MM.1S (cell line): ENCODE results near the gene RASSF4.
A peak's percentile ranks its signal among the peaks of the same experiment; 100 is the strongest.

Experiments
- DNase-seq: peaks from one replicate; pipeline ENCODE4 v3.0.0-alpha.2; 2015
- H2AFZ ChIP-seq: fragments of 300-600 bp; sonication (generic); 2 replicates; pipeline ENCODE4 v1.6.0; 2016; ENCODE audit warnings: antibody characterized with exemption, low read length
- H3F3A ChIP-seq: fragments of 300-600 bp; sonication (generic); 2 replicates; pipeline ENCODE4 v1.6.1; 2016; ENCODE audit warnings: mild to moderate bottlenecking, antibody characterized with exemption, low read length, moderate library complexity, mixed read lengths; ENCODE audit not compliant: insufficient read depth
- H3K27ac ChIP-seq: fragments of 300-600 bp; sonication (generic); 2 replicates; pipeline ENCODE4 v1.5.1; 2016; ENCODE audit warnings: mild to moderate bottlenecking, low read length
- H3K27me3 ChIP-seq: fragments of 300-600 bp; sonication (generic); replicated peaks from 2 replicates; pipeline ENCODE4 v1.6.0; 2016; ENCODE audit warnings: low read length; ENCODE audit not compliant: insufficient read depth
- H3K36me3 ChIP-seq: fragments of 300-600 bp; sonication (generic); replicated peaks from 2 replicates; pipeline ENCODE4 v1.6.1; 2016; ENCODE audit warnings: mild to moderate bottlenecking, low read length, mixed read lengths; ENCODE audit not compliant: insufficient read depth
- H3K4me1 ChIP-seq: fragments of 300-600 bp; sonication (generic); 2 replicates; pipeline ENCODE4 v1.6.1; 2016; ENCODE audit warnings: low read length, mixed read lengths
- H3K4me2 ChIP-seq: fragments of 300-600 bp; sonication (generic); 2 replicates; pipeline ENCODE4 v1.6.0; 2016; ENCODE audit warnings: low read depth, low read length
- H3K4me3 ChIP-seq: fragments of 300-600 bp; sonication (generic); 2 replicates; pipeline ENCODE4 v1.5.1; 2016; ENCODE audit warnings: low read length, mixed read lengths
- H3K79me2 ChIP-seq: fragments of 300-600 bp; sonication (generic); 2 replicates; pipeline ENCODE4 v1.6.1; 2016; ENCODE audit warnings: mixed run types, low read length, mixed read lengths
- H3K9ac ChIP-seq: fragments of 300-600 bp; sonication (generic); 2 replicates; pipeline ENCODE4 v1.6.1; 2016; ENCODE audit warnings: low read length, mixed read lengths
- H3K9me2 ChIP-seq: fragments of 300-600 bp; sonication (generic); replicated peaks from 2 replicates; pipeline ENCODE4 v1.6.1; 2016; ENCODE audit warnings: mild to moderate bottlenecking, low read length, mixed read lengths; ENCODE audit not compliant: insufficient read depth
- H3K9me3 ChIP-seq: fragments of 300-600 bp; sonication (generic); replicated peaks from 2 replicates; pipeline ENCODE4 v1.6.1; 2016; ENCODE audit warnings: mild to moderate bottlenecking, low read length, mixed read lengths; ENCODE audit not compliant: insufficient read depth
- H4K20me1 ChIP-seq: fragments of 300-600 bp; sonication (generic); 2 replicates; pipeline ENCODE4 v1.6.1; 2016; ENCODE audit warnings: mild to moderate bottlenecking, low read length, moderate library complexity, mixed read lengths; ENCODE audit not compliant: insufficient read depth
- CTCF ChIP-seq: fragments of 300-600 bp; sonication (generic); IDR thresholded peaks from 2 replicates; pipeline ENCODE4 v1.5.1; 2016; ENCODE audit warnings: antibody characterized with exemption, low read length, mixed read lengths
- EZH2 ChIP-seq: fragments of 300-600 bp; sonication (generic); optimal IDR thresholded peaks from 2 replicates; pipeline ENCODE3; 2017; ENCODE audit warnings: low read depth, mild to moderate bottlenecking, antibody characterized with exemption, low read length, mixed read lengths
- EZH2phosphoT487 ChIP-seq: fragments of 300-600 bp; sonication (generic); IDR thresholded peaks from 2 replicates; pipeline ENCODE4 v1.6.1; 2018; ENCODE audit warnings: antibody characterized with exemption, low read length

The RASSF4 gene

GRCh38 chr10:44972874-44973306 is 13.3 kb downstream of the RASSF4 start:
- TF ChIP-seq EZH2 (no peak), CTCF (no peak), EZH2phosphoT487 (no peak)
- H3K4me2 ChIP-seq = peak overlapping the region; percentile 16; the same call in 1 of the 2 replicates
- H3K9ac ChIP-seq = no peak overlapping the region
- H4K20me1 ChIP-seq = no peaks in the 10 kb centered on the region
- H3K27me3 ChIP-seq = no peaks in the 10 kb centered on the region
- H3K79me2 ChIP-seq = peaks cover 63% of the 10 kb centered on the region
- no peak for DNase-seq
- H3F3A ChIP-seq = peaks cover 32% of the 10 kb centered on the region
- H3K4me1 ChIP-seq = peaks cover 57% of the 10 kb centered on the region
- H3K9me2 ChIP-seq = no peaks in the 10 kb centered on the region
- H2AFZ ChIP-seq = no peak overlapping the region
- no peaks in the 10 kb centered on the region for H3K9me3 ChIP-seq
- H3K27ac ChIP-seq = peak overlapping the region; percentile 38; the same call in 1 of the 2 replicates
- peaks cover 14% of the 10 kb centered on the region for H3K36me3 ChIP-seq
- no peak overlapping the region for H3K4me3 ChIP-seq

GRCh38 chr10:44973323-44974081 is 13.9 kb downstream of the RASSF4 start:
- Histone ChIP-seq H3K4me3 (no peak overlapping the region), H3K9ac (peak overlapping the region; percentile 0; the same call in 1 of the 2 replicates), H3K27me3 (no peaks in the 10 kb centered on the region), H3K9me3 (no peaks in the 10 kb centered on the region), H3K36me3 (peaks cover 14% of the 10 kb centered on the region), H3K9me2 (no peaks in the 10 kb centered on the region), H3F3A (peaks cover 32% of the 10 kb centered on the region), H2AFZ (no peak overlapping the region), H3K79me2 (peaks cover 63% of the 10 kb centered on the region), H3K4me1 (peaks cover 58% of the 10 kb centered on the region), H4K20me1 (no peaks in the 10 kb centered on the region), H3K27ac (peak overlapping the region; percentile 38; the same call in 1 of the 2 replicates), H3K4me2 (peak overlapping the region; percentile 16; the same call in 1 of the 2 replicates)
- DNase-seq = no peak
- TF ChIP-seq CTCF = no peak
- no peak for TF ChIP-seq EZH2phosphoT487
- no peak for TF ChIP-seq EZH2

GRCh38 chr10:44974082-44974627 is 14.6 kb downstream of the RASSF4 start:
- Histone ChIP-seq H3K4me3 (no peak overlapping the region), H3K27ac (peak overlapping the region; percentile 38; the same call in 1 of the 2 replicates), H3K4me1 (peaks cover 62% of the 10 kb centered on the region), H3K9me3 (no peaks in the 10 kb centered on the region), H3F3A (peaks cover 32% of the 10 kb centered on the region), H3K4me2 (peak overlapping the region; percentile 51; the same call in 1 of the 2 replicates), H3K27me3 (no peaks in the 10 kb centered on the region), H3K79me2 (peaks cover 62% of the 10 kb centered on the region), H3K9me2 (no peaks in the 10 kb centered on the region), H2AFZ (0 out of 2 replicates have a peak overlapping the region, but pooled peaks have one; percentile 32), H3K36me3 (peaks cover 13% of the 10 kb centered on the region), H4K20me1 (no peaks in the 10 kb centered on the region), H3K9ac (peak overlapping the region; percentile 0; the same call in 1 of the 2 replicates)
- no peak for DNase-seq
- TF ChIP-seq CTCF = no peak
- TF ChIP-seq EZH2phosphoT487 = no peak
- TF ChIP-seq EZH2 = no peak
